SK-N-SH (cell line): ENCODE data around the gene TAF1A. TPM values are rescaled to one million over a fixed set of nuclear protein-coding genes. Genes with fewer than 3 reads are reported as not detected.

Experiments used
- CTCF ChIA-PET: fragments of 300-600, 350-600 bp; formaldehyde crosslinking; extraction: SDS; loops from one replicate; lab custom pipeline; 2021; lab: Yijun Ruan, JAX
- POLR2A ChIA-PET: fragments of 350-600 bp; sonication (Branson Sonifier 250); formaldehyde crosslinking; extraction: SDS; loops from one replicate; lab custom pipeline; 2020; ENCODE audit warnings: antibody characterized with exemption, inconsistent platforms; lab: Yijun Ruan, JAX
- DNase-seq: peaks from one replicate; pipeline ENCODE4 v3.0.0; 2012
- H2AFZ ChIP-seq: fragments of 200-600 bp; sonication (generic); 2 replicates; pipeline ENCODE4 v1.8.1; 2016; ENCODE audit warnings: antibody characterized with exemption, mild to moderate bottlenecking, low read depth
- H3F3A ChIP-seq: fragments of 200-600 bp; sonication (generic); replicated peaks from 2 replicates; pipeline ENCODE3; 2016; ENCODE audit warnings: antibody characterized with exemption, mild to moderate bottlenecking; ENCODE audit not compliant: insufficient read depth
- H3K27ac ChIP-seq, 2 experiments: fragments of 200-500 bp in 1 of 2; fragments of 200-600 bp in 1 of 2; sonication (Bioruptor generic) in 1 of 2; sonication (generic), shearing (Covaris generic) in 1 of 2; 2 replicates each; pipeline versions ENCODE4 v1.5.1 to v1.6.1; 2014 to 2016; ENCODE audit warnings: low read depth in 2 of 2, inconsistent platforms in 1 of 2, low read length in 1 of 2, mild to moderate bottlenecking in 1 of 2, mixed read lengths in 1 of 2
- H3K27me3 ChIP-seq: fragments of 200-600 bp; sonication (generic), shearing (Covaris generic); 2 replicates; pipeline ENCODE4 v1.6.1; 2016; ENCODE audit warnings: mixed run types; ENCODE audit not compliant: insufficient read depth
- H3K36me3 ChIP-seq, 2 experiments: fragments of 200-500 bp in 1 of 2; fragments of 200-600 bp in 1 of 2; sonication (Bioruptor generic) in 1 of 2; sonication (generic) in 1 of 2; replicated peaks in 1 of 2; 2 replicates each; pipeline versions ENCODE3 to v1.5.1; 2014 to 2016; ENCODE audit warnings: low read length in 1 of 2, mild to moderate bottlenecking in 1 of 2; ENCODE audit not compliant: insufficient read depth in 2 of 2, control insufficient read depth in 1 of 2
- H3K4me1 ChIP-seq, 2 experiments: fragments of 200-500 bp in 1 of 2; fragments of 200-600 bp in 1 of 2; sonication (Bioruptor generic) in 1 of 2; sonication (generic), shearing (Covaris generic) in 1 of 2; 2 replicates each; pipeline versions ENCODE4 v1.5.1 to v1.6.1; 2014 to 2016; ENCODE audit warnings: low read depth in 1 of 2, low read length in 1 of 2, mixed run types in 1 of 2; ENCODE audit not compliant: insufficient read depth in 2 of 2, control insufficient read depth in 1 of 2
- H3K4me2 ChIP-seq: fragments of 200-600 bp; sonication (generic), shearing (Covaris generic); 2 replicates; pipeline ENCODE4 v1.6.1; 2017; ENCODE audit warnings: mixed run types
- H3K4me3 ChIP-seq, 2 experiments: fragments of 200-500 bp in 1 of 2; fragments of 200-600 bp in 1 of 2; sonication (Bioruptor generic) in 1 of 2; sonication (generic), shearing (Covaris generic) in 1 of 2; 2 replicates each; pipeline versions ENCODE4 v1.5.1 to v1.8.1; 2014 to 2016; ENCODE audit warnings: low read depth in 2 of 2, inconsistent platforms in 1 of 2, low read length in 1 of 2, mild to moderate bottlenecking in 1 of 2, mixed read lengths in 1 of 2, moderate library complexity in 1 of 2
- H3K79me2 ChIP-seq: fragments of 200-600 bp; sonication (generic); 2 replicates; pipeline ENCODE4 v1.8.1; 2017; ENCODE audit warnings: mild to moderate bottlenecking; ENCODE audit not compliant: insufficient read depth
- H3K9ac ChIP-seq: fragments of 200-600 bp; sonication (generic); 2 replicates; pipeline ENCODE4 v1.6.1; 2017; ENCODE audit warnings: mixed run types
- H3K9me2 ChIP-seq: fragments of 200-600 bp; sonication (generic); 2 replicates; pipeline ENCODE4 v1.6.1; 2017; ENCODE audit warnings: mixed run types
- H3K9me3 ChIP-seq: fragments of 200-600 bp; sonication (generic); 2 replicates; pipeline ENCODE4 v1.6.1; 2017; ENCODE audit warnings: mixed run types, mild to moderate bottlenecking, moderate library complexity
- H4K20me1 ChIP-seq: fragments of 200-600 bp; sonication (generic); 2 replicates; pipeline ENCODE4 v1.6.1; 2017; ENCODE audit warnings: mild to moderate bottlenecking, mixed run types; ENCODE audit not compliant: insufficient read depth
- CHD2 ChIP-seq: fragments of 150-350 bp; IDR thresholded peaks from 2 replicates; pipeline ENCODE4 v1.6.1; 2018; ENCODE audit warnings: low read length; ENCODE audit not compliant: partially characterized antibody
- EZH2phosphoT487 ChIP-seq: fragments of 200-600 bp; sonication (generic); IDR thresholded peaks from 2 replicates; pipeline ENCODE4 v1.6.1; 2017; ENCODE audit warnings: low read depth, mixed run types, mild to moderate bottlenecking, antibody characterized with exemption, moderate library complexity, borderline replicate concordance
- FOSL2 ChIP-seq: IDR thresholded peaks from 2 replicates; pipeline ENCODE4 v1.4.0; 2012; ENCODE audit warnings: low read depth, mild to moderate bottlenecking, moderate library complexity, borderline replicate concordance
- FOXM1 ChIP-seq: IDR thresholded peaks from 2 replicates; pipeline ENCODE4 v1.4.0; 2012; ENCODE audit warnings: low read depth, mild to moderate bottlenecking
- GABPA ChIP-seq: IDR thresholded peaks from 2 replicates; pipeline ENCODE4 v1.4.0; 2012; ENCODE audit warnings: low read depth, mild to moderate bottlenecking
- IRF3 ChIP-seq: fragments of 150-350 bp; IDR thresholded peaks from 2 replicates; pipeline ENCODE4 v1.6.1; 2016; ENCODE audit warnings: mild to moderate bottlenecking, low read depth, low read length
- JUND ChIP-seq: IDR thresholded peaks from 2 replicates; pipeline ENCODE4 v1.4.0; 2012
- MAX ChIP-seq: IDR thresholded peaks from 2 replicates; pipeline ENCODE4 v1.4.0; 2012; ENCODE audit warnings: low read depth
- MEF2A ChIP-seq: IDR thresholded peaks from 2 replicates; pipeline ENCODE4 v1.4.0; 2012; ENCODE audit warnings: low read depth, borderline replicate concordance
- MXI1 ChIP-seq: IDR thresholded peaks from 2 replicates; pipeline ENCODE4 v1.6.1; 2012; ENCODE audit warnings: mild to moderate bottlenecking, low read depth, low read length, improper control_type of control experiment
- NFIC ChIP-seq: IDR thresholded peaks from 2 replicates; pipeline ENCODE4 v1.4.0; 2012; ENCODE audit warnings: borderline replicate concordance
- NRF1 ChIP-seq: IDR thresholded peaks from 2 replicates; pipeline ENCODE4 v1.6.1; 2012; ENCODE audit warnings: low read depth, mild to moderate bottlenecking, low read length
- POLR2AphosphoS5 ChIP-seq: IDR thresholded peaks from 2 replicates; pipeline ENCODE4 v1.6.1; 2012; ENCODE audit warnings: low read depth, low read length
- RAD21 ChIP-seq: IDR thresholded peaks from 2 replicates; pipeline ENCODE4 v1.6.1; 2012; ENCODE audit warnings: mild to moderate bottlenecking, low read length
- RCOR1 ChIP-seq: fragments of 150-350 bp; IDR thresholded peaks from 2 replicates; pipeline ENCODE4 v1.6.1; 2017; ENCODE audit warnings: antibody characterized with exemption, low read length
- RFX5 ChIP-seq: IDR thresholded peaks from 2 replicates; pipeline ENCODE4 v1.6.1; 2012; ENCODE audit warnings: mild to moderate bottlenecking, improper control_type of control experiment, low read length
- RXRA ChIP-seq: IDR thresholded peaks from 2 replicates; pipeline ENCODE4 v1.4.0; 2012; ENCODE audit warnings: low read depth, mild to moderate bottlenecking, borderline replicate concordance
- SIN3A ChIP-seq: IDR thresholded peaks from 2 replicates; pipeline ENCODE4 v1.6.1; 2012; ENCODE audit warnings: low read depth, mild to moderate bottlenecking, low read length, moderate library complexity, borderline replicate concordance
- SMC3 ChIP-seq: IDR thresholded peaks from 2 replicates; pipeline ENCODE4 v1.6.1; 2012; ENCODE audit warnings: low read depth, low read length, improper control_type of control experiment
- TAF1 ChIP-seq: IDR thresholded peaks from 2 replicates; pipeline ENCODE4 v1.6.1; 2012; ENCODE audit warnings: low read depth, mild to moderate bottlenecking, low read length, moderate library complexity, borderline replicate concordance
- TCF12 ChIP-seq: IDR thresholded peaks from 2 replicates; pipeline ENCODE4 v1.4.0; 2012
- TEAD4 ChIP-seq: IDR thresholded peaks from 2 replicates; pipeline ENCODE4 v1.4.0; 2012; ENCODE audit warnings: mild to moderate bottlenecking, borderline replicate concordance; ENCODE audit not compliant: insufficient read depth
- WGBS: methylation state at CpG from one replicate; pipeline ENCODE4 v1.1.6; 2017; ENCODE audit warnings: low lambda C conversion rate; 5-methylcytosine and 5-hydroxymethylcytosine counted together
- polyA plus RNA-seq, 3 experiments: library from polyadenylated mRNA; depleted of rRNA; stranded (reverse); fragments of >200 nt; gene quantifications; 2 replicates each; pipeline ENCODE4 v1.2.3, GENCODE V29; 2012
- TF ChIP-seq, protein P1 (sequence below): IDR thresholded peaks from 2 replicates; pipeline ENCODE4; 2012
- TF ChIP-seq, protein P2 (sequence below): fragments of 200-600 bp; sonication (generic); IDR thresholded peaks from 2 replicates; pipeline ENCODE4 v1.6.1; 2017; ENCODE audit warnings: antibody characterized with exemption, mild to moderate bottlenecking, moderate library complexity
- TF ChIP-seq, protein P3 (sequence below): IDR thresholded peaks from 2 replicates; pipeline ENCODE4 v1.4.0; 2012; ENCODE audit warnings: low read depth, borderline replicate concordance

The TAF1A gene
- polyA plus RNA-seq, 1 of the 3 experiments (the other 2 are of a cell fraction), result 4.6 TPM

DNA sequence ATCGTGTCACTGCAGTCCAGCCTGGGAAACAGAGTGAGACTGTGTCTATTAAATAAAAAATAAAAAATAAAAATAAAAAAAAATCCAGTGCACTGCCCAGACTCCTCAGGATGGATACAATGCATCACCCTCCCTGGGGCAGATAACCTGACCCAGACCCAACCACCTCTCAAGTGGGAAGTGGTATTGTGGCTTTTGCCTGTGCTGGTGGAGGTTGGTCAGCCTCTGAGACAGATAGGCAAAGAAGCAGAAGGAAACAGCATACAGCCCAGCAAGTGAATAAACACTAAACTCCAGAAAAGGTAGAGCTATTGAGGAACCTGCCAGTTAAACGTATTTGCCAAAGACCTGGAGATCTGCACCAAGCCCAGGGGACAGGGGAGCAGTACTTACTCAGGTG lies 63.8 kb downstream of the TAF1A start:
- no peak for DNase-seq
- H3K4me2 ChIP-seq, result no peak overlapping the region
- no peaks in the 10 kb centered on the region for H4K20me1 ChIP-seq
- no peaks in the 10 kb centered on the region for H3K36me3 ChIP-seq
- POLR2A ChIA-PET, result no interaction called here
- H2AFZ ChIP-seq, result no peak overlapping the region
- no peaks in the 10 kb centered on the region for H3K9me3 ChIP-seq
- TF ChIP-seq MXI1, result no peak
- no peak for TF ChIP-seq TAF1
- no peak for TF ChIP-seq RXRA
- no peak for TF ChIP-seq NFIC
- TF ChIP-seq RAD21, result no peak
- no peak for TF ChIP-seq TCF12
- TF ChIP-seq, protein P1, sequence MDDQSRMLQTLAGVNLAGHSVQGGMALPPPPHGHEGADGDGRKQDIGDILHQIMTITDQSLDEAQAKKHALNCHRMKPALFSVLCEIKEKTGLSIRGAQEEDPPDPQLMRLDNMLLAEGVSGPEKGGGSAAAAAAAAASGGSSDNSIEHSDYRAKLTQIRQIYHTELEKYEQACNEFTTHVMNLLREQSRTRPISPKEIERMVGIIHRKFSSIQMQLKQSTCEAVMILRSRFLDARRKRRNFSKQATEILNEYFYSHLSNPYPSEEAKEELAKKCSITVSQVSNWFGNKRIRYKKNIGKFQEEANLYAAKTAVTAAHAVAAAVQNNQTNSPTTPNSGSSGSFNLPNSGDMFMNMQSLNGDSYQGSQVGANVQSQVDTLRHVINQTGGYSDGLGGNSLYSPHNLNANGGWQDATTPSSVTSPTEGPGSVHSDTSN, result no peak
- TF ChIP-seq RCOR1, result no peak
- TF ChIP-seq EZH2phosphoT487, result no peak
- TF ChIP-seq, protein P2, sequence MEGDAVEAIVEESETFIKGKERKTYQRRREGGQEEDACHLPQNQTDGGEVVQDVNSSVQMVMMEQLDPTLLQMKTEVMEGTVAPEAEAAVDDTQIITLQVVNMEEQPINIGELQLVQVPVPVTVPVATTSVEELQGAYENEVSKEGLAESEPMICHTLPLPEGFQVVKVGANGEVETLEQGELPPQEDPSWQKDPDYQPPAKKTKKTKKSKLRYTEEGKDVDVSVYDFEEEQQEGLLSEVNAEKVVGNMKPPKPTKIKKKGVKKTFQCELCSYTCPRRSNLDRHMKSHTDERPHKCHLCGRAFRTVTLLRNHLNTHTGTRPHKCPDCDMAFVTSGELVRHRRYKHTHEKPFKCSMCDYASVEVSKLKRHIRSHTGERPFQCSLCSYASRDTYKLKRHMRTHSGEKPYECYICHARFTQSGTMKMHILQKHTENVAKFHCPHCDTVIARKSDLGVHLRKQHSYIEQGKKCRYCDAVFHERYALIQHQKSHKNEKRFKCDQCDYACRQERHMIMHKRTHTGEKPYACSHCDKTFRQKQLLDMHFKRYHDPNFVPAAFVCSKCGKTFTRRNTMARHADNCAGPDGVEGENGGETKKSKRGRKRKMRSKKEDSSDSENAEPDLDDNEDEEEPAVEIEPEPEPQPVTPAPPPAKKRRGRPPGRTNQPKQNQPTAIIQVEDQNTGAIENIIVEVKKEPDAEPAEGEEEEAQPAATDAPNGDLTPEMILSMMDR, result no peak
- TF ChIP-seq, all 33 proteins: peak for 0
- no peak overlapping the region for H3K9ac ChIP-seq
- peaks cover 0 to 2% of the 10 kb centered on the region in 2 experiments; a peak in 1 of 4 replicates for H3K4me1 ChIP-seq
- WGBS, result 55% methylated on average over 2 of the region's 2 CpGs
- no peaks in the 10 kb centered on the region for H3K27me3 ChIP-seq
- no peaks in the 10 kb centered on the region for H3K79me2 ChIP-seq
- no peaks in the 10 kb centered on the region for H3F3A ChIP-seq
- no peak overlapping the region for H3K27ac ChIP-seq
- no peak overlapping the region for H3K4me3 ChIP-seq
- CTCF ChIA-PET, result interaction anchor here (1.1 kb wide), 1 partner anchor 60 kb away, joined by 3 read pairs; no protein-coding TSS in a partner anchor
- no peaks in the 10 kb centered on the region for H3K9me2 ChIP-seq

GRCh38 chr1:222523852-222524251 lies 65.9 kb downstream of the TAF1A start:
- TF ChIP-seq SMC3, result no peak
- TF ChIP-seq MEF2A, result no peak
- TF ChIP-seq JUND, result no peak
- TF ChIP-seq SIN3A, result no peak
- no peak for TF ChIP-seq TCF12
- TF ChIP-seq MAX, result no peak
- TF ChIP-seq RAD21, result no peak
- no peak for TF ChIP-seq FOSL2
- no peak for TF ChIP-seq NRF1
- TF ChIP-seq CHD2, result no peak
- no peak for TF ChIP-seq GABPA
- TF ChIP-seq TEAD4, result no peak
- TF ChIP-seq RFX5, result no peak
- no peak for TF ChIP-seq IRF3
- TF ChIP-seq, protein P3, sequence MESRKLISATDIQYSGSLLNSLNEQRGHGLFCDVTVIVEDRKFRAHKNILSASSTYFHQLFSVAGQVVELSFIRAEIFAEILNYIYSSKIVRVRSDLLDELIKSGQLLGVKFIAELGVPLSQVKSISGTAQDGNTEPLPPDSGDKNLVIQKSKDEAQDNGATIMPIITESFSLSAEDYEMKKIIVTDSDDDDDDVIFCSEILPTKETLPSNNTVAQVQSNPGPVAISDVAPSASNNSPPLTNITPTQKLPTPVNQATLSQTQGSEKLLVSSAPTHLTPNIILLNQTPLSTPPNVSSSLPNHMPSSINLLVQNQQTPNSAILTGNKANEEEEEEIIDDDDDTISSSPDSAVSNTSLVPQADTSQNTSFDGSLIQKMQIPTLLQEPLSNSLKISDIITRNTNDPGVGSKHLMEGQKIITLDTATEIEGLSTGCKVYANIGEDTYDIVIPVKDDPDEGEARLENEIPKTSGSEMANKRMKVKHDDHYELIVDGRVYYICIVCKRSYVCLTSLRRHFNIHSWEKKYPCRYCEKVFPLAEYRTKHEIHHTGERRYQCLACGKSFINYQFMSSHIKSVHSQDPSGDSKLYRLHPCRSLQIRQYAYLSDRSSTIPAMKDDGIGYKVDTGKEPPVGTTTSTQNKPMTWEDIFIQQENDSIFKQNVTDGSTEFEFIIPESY, result no peak
- TF ChIP-seq POLR2AphosphoS5, result no peak
- no peak for TF ChIP-seq FOXM1
- no peak overlapping the region for H3K4me3 ChIP-seq
- H3K36me3 ChIP-seq, result no peaks in the 10 kb centered on the region
- no peak for DNase-seq
- 36% methylated on average over 3 of the region's 3 CpGs for WGBS
- ChIA-PET POLR2A (no interaction called here), CTCF (no interaction called here)
- H3K4me2 ChIP-seq, result no peak overlapping the region
- H2AFZ ChIP-seq, result no peak overlapping the region
- H3K27me3 ChIP-seq, result no peaks in the 10 kb centered on the region
- H3K4me1 ChIP-seq, result peaks cover 0 to 2% of the 10 kb centered on the region in 2 experiments; a peak in 1 of 4 replicates
- H3K9me3 ChIP-seq, result no peaks in the 10 kb centered on the region
- no peaks in the 10 kb centered on the region for H4K20me1 ChIP-seq
- H3K79me2 ChIP-seq, result no peaks in the 10 kb centered on the region
- no peaks in the 10 kb centered on the region for H3K9me2 ChIP-seq
- H3F3A ChIP-seq, result no peaks in the 10 kb centered on the region
- H3K9ac ChIP-seq, result no peak overlapping the region
- no peak overlapping the region for H3K27ac ChIP-seq
